Panc1 (cell line): ENCODE data around the gene TAS2R41. TPM values are rescaled to one million over a fixed set of nuclear protein-coding genes. Genes with fewer than 3 reads are reported as not detected.

ENCODE experiments used
- ATAC-seq: fragments of 200-7000 bp; cut with Tn5 transposase; 2 replicates; pipeline ENCODE4 v1.9.1; 2020; ENCODE audit warnings: mild to moderate bottlenecking, moderate library complexity
- BruUV-seq: library from RNA; stranded (reverse); fragments of 400-500 nt; replicated peaks from 2 replicates; lab custom pipeline; 2021; lab: Mats Ljungman, UMichigan
- CTCF ChIA-PET: fragments of 300-600 bp; sonication (Branson Sonifier 250); formaldehyde crosslinking; loops from one replicate; lab custom pipeline; 2022; ENCODE audit warnings: antibody characterized with exemption; lab: Charles Lee
- POLR2A ChIA-PET: fragments of 300-600 bp; sonication (Branson Sonifier 250); formaldehyde crosslinking; loops from one replicate; lab custom pipeline; 2022; ENCODE audit warnings: antibody characterized with exemption; lab: Charles Lee
- DNase-seq: peaks from one replicate; pipeline ENCODE4 v3.0.0-alpha.2; 2010; ENCODE audit warnings: low read depth, low spot score
- H3K27ac ChIP-seq: 2 replicates; pipeline ENCODE4 v1.5.1; 2011; ENCODE audit warnings: mild to moderate bottlenecking, low read length, inconsistent platforms
- H3K27me3 ChIP-seq: fragments of 200-500 bp; sonication (Bioruptor generic); 2 replicates; pipeline ENCODE4 v1.6.0; 2014; ENCODE audit warnings: low read length, inconsistent platforms; ENCODE audit not compliant: control insufficient read depth, insufficient read depth
- H3K36me3 ChIP-seq: fragments of 200-500 bp; sonication (Bioruptor generic); 2 replicates; pipeline ENCODE4 v1.5.1; 2014; ENCODE audit warnings: inconsistent platforms, mild to moderate bottlenecking, low read length, moderate library complexity; ENCODE audit not compliant: control insufficient read depth, insufficient read depth
- H3K4me1 ChIP-seq: 2 replicates; pipeline ENCODE4 v1.5.1; 2011; ENCODE audit warnings: inconsistent platforms, mild to moderate bottlenecking, low read length, moderate library complexity; ENCODE audit not compliant: control insufficient read depth, insufficient read depth
- H3K4me3 ChIP-seq, 2 experiments: 2 replicates each; pipeline ENCODE4 v1.5.1; 2011 to 2012; ENCODE audit warnings: low read depth in 2 of 2, low read length in 2 of 2, mild to moderate bottlenecking in 2 of 2, inconsistent platforms in 1 of 2, moderate library complexity in 1 of 2
- H3K9me3 ChIP-seq: fragments of 200-500 bp; sonication (Bioruptor generic); 2 replicates; pipeline ENCODE4 v1.5.1; 2014; ENCODE audit warnings: low read depth, mild to moderate bottlenecking, inconsistent platforms, low read length, moderate library complexity; ENCODE audit not compliant: control insufficient read depth, insufficient read depth
- CTCF ChIP-seq: fragments of 450-650 bp; IDR thresholded peaks from 2 replicates; pipeline ENCODE4 v1.5.1; 2017; ENCODE audit warnings: mild to moderate bottlenecking
- POLR2AphosphoS5 ChIP-seq: IDR thresholded peaks from 2 replicates; pipeline ENCODE4 v1.6.1; 2012; ENCODE audit warnings: mild to moderate bottlenecking, low read depth, low read length, moderate library complexity
- REST ChIP-seq, 2 experiments: IDR thresholded peaks; 2 replicates each; pipeline ENCODE4 v1.6.1; 2011 to 2012; ENCODE audit warnings: low read depth in 2 of 2, control low read depth in 1 of 2, low read length in 1 of 2, mild to moderate bottlenecking in 1 of 2, moderate library complexity in 1 of 2; ENCODE audit not compliant: insufficient read depth in 1 of 2
- SIN3A ChIP-seq: IDR thresholded peaks from 2 replicates; pipeline ENCODE4 v1.6.1; 2012; ENCODE audit warnings: low read depth, mild to moderate bottlenecking, low read length, moderate library complexity, borderline replicate concordance; ENCODE audit not compliant: insufficient read depth
- TCF7L2 ChIP-seq: IDR thresholded peaks from 2 replicates; pipeline ENCODE4 v1.6.1; 2011; ENCODE audit warnings: mild to moderate bottlenecking, low read depth, low read length, inconsistent platforms
- in situ Hi-C: cut with HindIII; loops from 2 replicates; pipeline ENCODE4 v1.10.0; 2016; ENCODE audit warnings: low sequenced_read_pairs, low pct_unique_long_range_greater_than_20kb
- intact Hi-C: fragments of 100-400 bp; cut with micrococcal nuclease; formaldehyde crosslinking; loops from one replicate; pipeline ENCODE4 v1.10.0; 2022; ENCODE audit not compliant: unreplicated experiment
- total RNA-seq: library from RNA; stranded (reverse); gene quantifications from one replicate; pipeline ENCODE4 v1.2.1, GENCODE V29; 2021; ENCODE audit not compliant: unreplicated experiment

The TAS2R41 gene
- total RNA-seq, 1 experiment from 2014 or later: not detected

GRCh38 chr7:143492799-143493739 is 15.4 kb downstream of the TAS2R41 start:
- no peak for DNase-seq

GRCh38 chr7:143493751-143494150 is 16.1 kb downstream of the TAS2R41 start:
- ChIA-PET CTCF (no interaction called here), POLR2A (no interaction called here)
- H3K4me3 ChIP-seq: no peak overlapping the region
- H3K36me3 ChIP-seq: no peaks in the 10 kb centered on the region
- DNase-seq (no peak), ATAC-seq (no peak)
- no peak for TF ChIP-seq CTCF
- TF ChIP-seq POLR2AphosphoS5: no peak
- TF ChIP-seq TCF7L2: no peak
- no peaks in the 10 kb centered on the region for H3K27me3 ChIP-seq
- no peaks in the 10 kb centered on the region for H3K9me3 ChIP-seq
- intact Hi-C loops: no loop called here
- no TSS peak for BruUV-seq
- H3K4me1 ChIP-seq: no peaks in the 10 kb centered on the region
- in situ Hi-C loops: no loop called here
- H3K27ac ChIP-seq: no peak overlapping the region

More at GRCh38 chr7:143492799-143493739, 15.4 kb downstream of the TAS2R41 start:
- CTCF ChIA-PET: no interaction called here
- no peaks in the 10 kb centered on the region for H3K4me1 ChIP-seq
- intact Hi-C loops: no loop called here
- no peak overlapping the region for H3K27ac ChIP-seq
- POLR2A ChIA-PET: no interaction called here
- ATAC-seq: no peak
- no peaks in the 10 kb centered on the region for H3K9me3 ChIP-seq
- in situ Hi-C loops: no loop called here
- H3K36me3 ChIP-seq: no peaks in the 10 kb centered on the region
- no peak overlapping the region for H3K4me3 ChIP-seq
- no TSS peak for BruUV-seq
- H3K27me3 ChIP-seq: no peaks in the 10 kb centered on the region
- TF ChIP-seq REST (IDR thresholded peaks at IDR 0.05; ENCODE audit: insufficient read depth in 1 of 2, low read depth in 2 of 2, low read length in 1 of 2) (no peak), SIN3A (no peak), CTCF (no peak), TCF7L2 (no peak), POLR2AphosphoS5 (no peak)
